Loucy (cell line): ENCODE measurements around the gene TESPA1.

Source experiments
- CTCF ChIP-seq: fragments of 200-600 bp; sonication (generic); conservative IDR thresholded peaks from 2 replicates; pipeline ENCODE4 v1.5.1; 2014; ENCODE audit warnings: mild to moderate bottlenecking, antibody characterized with exemption, low read length
- EZH2phosphoT487 ChIP-seq: fragments of 200-600 bp; IDR thresholded peaks from 2 replicates; pipeline ENCODE4 v1.6.1; 2018; ENCODE audit warnings: antibody characterized with exemption, mild to moderate bottlenecking, moderate library complexity, borderline replicate concordance

- TF ChIP-seq CTCF (no peak), EZH2phosphoT487 (no peak)
Measured at GRCh38 chr12:54968181-54968730, 16.3 kb downstream of the TESPA1 start.
